TTC549 (cell line): ENCODE results near the gene PTPRM.

Experiments
- FAIRE-seq: peaks from 2 replicates; lab custom pipeline; 2012; peaks lifted over from hg19 to GRCh38; lab: Jason Lieb, UNC

PTPRM gene

DNA sequence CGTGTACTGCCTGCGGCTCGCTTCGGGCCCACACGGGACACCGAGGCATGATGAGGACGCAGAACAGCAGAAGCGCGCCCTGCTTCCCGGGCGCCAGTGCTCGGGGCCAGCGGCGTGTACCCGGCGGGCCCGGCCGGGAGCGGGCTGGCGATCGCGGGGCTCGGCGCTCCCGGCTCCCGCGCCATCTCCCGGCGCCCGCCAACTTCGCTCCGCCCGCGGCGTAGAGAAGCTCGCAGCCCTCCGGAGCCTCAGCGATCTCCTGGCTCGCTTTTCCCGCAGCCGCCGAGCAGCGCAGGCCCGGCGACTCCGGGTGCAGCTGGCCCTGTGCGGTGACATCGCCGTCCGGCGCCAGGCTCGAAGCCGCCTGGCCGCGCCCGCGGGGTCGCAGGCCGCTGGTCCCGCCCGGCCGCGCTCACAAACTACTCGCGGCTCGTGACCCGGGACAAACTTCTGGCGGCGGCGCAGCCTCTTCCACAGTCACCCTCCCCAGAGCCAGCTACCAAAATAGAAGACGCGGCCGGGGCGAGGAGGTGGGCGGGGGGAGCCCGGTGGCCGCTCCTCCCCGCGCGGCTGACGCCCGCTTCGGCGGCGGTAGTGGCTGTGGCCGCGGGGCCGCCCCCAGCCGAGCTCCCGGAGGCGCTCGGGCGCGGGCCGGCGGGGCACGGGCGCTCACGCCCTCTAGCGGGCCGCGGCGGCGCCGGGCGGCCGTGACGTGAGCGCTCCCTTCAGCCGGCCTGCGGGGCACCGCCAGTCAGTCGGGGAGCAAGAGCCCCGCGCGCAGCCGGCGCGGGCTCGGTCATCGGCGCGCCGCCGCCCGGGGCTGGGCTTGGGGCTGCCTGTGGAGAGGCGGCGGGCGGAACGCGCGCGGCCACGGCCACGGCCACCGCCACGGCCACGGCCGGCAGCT, at the start of gene PTPRM:
TSS of gene PTPRM (plus strand) at position 750 of the 907 bp plus-strand sequence. CDS start 503 bp downstream, outside the sequence.
- no peak for FAIRE-seq

GRCh38 chr18:7517852-7518251, 49.3 kb upstream of the PTPRM start:
- FAIRE-seq: no peak

GRCh38 chr18:7520200-7520785, 46.8 kb upstream of the PTPRM start:
- no peak for FAIRE-seq

- FAIRE-seq: no peak
These were observed 45.8 kb upstream of the PTPRM start for GRCh38 chr18:7521226-7521856.

- FAIRE-seq: no peak
These were observed 43.3 kb upstream of the PTPRM start for GRCh38 chr18:7523772-7524171.

DNA sequence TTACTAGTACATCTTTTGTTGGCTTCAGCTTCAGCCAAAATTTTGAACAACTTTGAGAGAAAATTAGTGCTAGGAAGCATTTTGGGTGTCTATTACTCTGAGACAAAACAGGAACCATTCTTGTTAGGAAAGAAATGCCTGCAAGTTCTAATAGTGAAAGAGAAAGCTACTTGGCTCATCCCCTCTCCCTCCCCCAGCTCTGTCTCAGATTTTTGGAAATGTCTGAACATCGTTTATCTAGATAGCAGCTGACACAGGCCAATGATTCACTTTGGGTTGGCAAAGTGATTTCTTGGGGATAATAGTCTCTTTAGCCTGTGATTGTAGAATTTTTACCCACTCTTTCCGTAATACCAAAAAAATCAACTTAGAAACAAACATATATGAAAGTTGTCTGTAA, 42.3 kb upstream of the PTPRM start:
- FAIRE-seq: no peak

DNA sequence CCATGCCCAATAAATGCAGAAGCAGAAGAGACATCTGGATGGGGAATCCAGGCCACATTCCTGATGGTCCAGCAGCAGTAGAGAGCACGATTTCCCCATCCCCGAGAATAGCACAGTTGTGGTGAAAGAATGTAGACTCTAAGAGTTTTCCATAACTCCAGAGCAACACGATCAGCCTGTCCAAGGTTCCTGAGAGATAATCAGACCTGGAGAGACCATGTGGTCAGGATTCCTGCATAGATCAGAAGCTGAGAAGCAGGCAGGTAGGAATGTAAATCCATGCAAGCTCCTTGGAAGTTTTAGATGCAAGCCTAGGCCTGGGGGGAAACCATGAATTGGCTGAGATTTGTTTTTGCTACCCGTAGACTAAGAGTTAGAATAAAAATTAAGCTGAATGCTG, 34.2 kb upstream of the PTPRM start:
- FAIRE-seq: no peak

DNA sequence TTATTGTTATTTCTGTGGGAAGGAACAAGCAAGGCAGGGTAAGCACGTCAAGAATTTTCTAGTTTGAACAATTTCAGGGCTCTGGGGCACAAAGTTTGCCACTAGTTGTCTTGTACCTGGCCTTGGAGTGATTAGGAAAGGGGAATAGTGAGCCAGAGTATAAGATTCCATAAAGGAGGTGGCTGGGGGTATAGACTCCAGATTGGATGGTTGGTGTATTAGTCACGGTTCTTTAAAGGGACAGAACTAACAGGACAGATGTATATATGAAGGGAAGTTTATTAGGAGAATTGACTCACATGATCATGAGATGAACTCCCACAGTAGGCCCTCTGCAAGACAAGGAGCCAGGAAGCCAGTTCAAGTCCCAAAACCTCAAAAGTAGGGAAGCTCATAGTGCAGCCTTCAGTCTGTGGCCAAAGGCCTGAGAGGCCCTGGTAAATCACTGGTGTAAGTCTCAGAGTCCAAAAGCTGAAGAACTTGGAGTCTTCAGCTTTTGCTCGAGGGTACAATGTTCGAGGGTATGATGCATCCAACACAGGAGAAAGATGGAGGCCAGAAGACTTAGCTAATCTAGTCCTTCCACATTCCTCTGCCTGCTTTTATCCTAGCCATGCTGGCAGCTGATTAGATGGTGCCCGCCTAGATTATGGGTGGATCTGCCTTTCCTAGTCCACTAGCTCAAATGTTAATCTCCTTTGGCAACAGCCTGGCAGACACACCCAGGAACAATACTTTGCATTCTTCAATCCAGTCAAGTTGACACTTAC, 31.5 kb upstream of the PTPRM start:
- FAIRE-seq: no peak

- FAIRE-seq: no peak
These were observed 30.0 kb upstream of the PTPRM start for GRCh38 chr18:7537145-7537544.

GRCh38 chr18:7541835-7542234, 25.3 kb upstream of the PTPRM start:
- FAIRE-seq: no peak

GRCh38 chr18:7544686-7545085, 22.4 kb upstream of the PTPRM start:
- FAIRE-seq: no peak

DNA sequence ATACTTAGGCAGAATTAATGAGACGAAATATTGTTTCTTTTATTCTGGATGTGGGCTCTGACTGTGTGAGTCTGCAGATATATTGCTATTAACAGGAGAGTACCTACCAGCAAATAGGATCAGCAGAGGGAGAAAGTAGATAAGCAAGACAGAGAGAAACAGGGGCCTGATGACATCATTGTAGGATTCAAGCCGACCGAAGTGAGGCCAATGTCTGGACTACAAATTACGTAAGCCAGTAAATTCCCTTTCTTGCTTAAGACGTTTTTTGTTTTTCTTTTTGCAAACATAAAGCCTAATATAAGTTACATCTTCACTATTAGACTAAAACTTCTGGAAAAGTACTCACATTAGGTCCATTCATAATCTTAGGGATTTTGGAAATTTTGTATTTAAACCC, 21.4 kb upstream of the PTPRM start:
- FAIRE-seq: no peak

DNA sequence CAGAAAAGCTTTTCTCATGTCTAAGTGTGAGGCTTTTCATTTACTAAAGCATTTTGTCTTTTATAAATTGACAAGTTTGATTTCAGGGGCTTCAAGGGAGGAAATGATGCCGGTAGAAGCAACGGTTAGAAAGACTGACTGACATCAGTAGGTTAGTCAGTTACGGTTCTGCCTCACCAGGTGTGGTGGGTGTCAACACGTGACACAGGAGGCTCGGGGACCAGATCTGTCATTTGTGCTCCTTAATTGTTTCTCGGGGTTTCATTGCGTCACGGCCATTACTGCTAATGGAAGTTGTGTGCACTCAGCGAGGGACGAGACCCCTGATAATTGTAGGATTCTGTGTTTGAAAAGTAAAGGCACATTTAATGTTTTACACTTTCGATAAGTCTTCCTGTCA, 18.9 kb upstream of the PTPRM start:
- no peak for FAIRE-seq

DNA sequence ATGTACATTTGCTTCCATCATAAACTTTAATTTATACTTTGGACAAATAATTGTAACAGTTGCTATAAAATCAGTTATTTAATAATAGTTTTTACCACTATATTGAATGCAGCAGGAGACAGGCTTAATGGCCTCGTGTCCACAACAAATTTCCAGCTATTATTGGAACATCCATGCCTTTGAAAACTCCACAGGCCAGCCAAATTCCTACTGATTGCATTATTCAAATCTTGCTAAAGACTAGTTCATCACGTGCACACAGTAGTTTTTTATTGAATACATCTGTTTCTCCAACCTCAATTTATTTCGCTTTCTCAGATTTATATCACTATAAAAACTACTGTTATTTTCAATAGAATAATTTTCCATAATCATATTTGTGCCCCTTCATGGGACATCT, 18.4 kb upstream of the PTPRM start:
- FAIRE-seq: no peak

DNA sequence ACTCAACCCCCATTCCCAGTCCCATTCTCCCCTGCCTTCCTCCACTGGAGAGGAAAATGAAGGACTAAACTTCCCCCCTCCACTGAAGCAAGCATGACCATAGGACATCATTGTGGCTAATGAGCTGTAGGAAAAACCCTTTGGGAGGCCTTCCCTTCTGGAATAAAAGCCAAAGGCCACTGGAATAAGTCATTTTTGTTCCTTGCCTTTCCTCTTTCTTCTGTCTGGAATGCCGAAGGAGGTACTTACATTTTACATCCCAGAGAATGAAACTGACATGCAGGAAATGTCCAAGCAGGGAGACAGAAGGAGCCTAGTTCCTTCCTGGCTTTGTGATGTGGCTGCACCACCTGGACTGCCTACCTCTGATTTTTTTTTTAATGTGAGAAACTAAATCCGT, 9.1 kb upstream of the PTPRM start:
- no peak for FAIRE-seq

DNA sequence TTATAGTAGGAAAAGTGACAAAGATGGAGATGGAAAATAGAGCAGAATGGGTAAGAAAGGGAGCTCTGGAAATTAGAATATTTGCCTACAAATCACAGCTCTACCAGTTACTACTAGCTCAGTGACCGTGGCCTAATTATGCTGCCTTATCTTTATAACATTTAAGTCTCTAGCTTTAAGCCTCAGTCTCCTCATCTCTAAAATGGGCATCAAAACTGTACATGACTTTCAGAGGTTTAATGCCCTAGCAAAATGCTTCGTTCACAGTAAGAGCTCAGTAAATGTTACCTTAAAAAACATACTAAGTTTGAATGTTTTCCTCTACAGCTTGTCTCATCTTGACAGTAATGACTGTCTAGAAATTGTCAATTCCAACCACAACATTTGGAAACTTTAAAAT, 8.3 kb upstream of the PTPRM start:
- FAIRE-seq: no peak

- no peak for FAIRE-seq
These were observed 7.3 kb upstream of the PTPRM start for GRCh38 chr18:7559709-7560319.

- no peak for FAIRE-seq
These were observed 5.1 kb upstream of the PTPRM start for GRCh38 chr18:7561909-7562460.

DNA sequence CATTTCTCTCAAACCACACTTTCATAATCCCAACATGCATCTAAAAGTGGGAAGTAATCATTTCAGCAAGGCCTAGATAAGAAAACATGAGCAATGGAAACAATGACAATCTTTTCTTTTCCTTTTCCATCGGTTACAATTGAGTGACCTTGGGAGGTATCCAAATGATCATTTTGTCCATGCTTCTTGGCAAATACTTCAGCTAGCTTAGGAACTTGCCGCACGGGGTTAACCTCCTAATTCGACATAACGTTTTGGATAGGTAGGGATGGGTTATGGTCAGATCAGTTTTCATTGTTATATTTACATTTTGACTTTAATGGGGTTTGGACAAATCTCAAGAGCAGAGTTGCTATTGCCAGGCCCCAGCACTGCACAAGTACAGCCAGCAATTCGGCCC, 4.6 kb upstream of the PTPRM start:
- FAIRE-seq: no peak

DNA sequence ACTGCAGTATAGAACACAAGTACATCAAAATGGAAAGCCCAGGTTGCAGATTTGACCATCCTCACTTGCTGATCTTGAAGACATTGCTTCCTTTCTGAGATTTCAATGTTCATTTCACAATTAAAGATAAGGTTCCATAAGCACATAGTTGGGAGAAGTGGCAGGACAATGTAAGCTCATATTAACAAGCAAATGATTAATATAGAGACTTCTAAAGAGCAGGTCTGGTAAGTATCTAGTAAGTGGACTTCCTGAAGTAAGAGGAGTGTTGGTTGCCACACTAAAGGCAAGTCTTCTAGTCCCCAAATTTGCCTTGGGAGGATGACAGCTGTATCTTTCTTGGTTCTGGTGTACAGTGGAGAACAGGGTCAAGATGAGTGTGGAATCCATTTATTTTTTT, 1.4 kb upstream of the PTPRM start:
- no peak for FAIRE-seq

DNA sequence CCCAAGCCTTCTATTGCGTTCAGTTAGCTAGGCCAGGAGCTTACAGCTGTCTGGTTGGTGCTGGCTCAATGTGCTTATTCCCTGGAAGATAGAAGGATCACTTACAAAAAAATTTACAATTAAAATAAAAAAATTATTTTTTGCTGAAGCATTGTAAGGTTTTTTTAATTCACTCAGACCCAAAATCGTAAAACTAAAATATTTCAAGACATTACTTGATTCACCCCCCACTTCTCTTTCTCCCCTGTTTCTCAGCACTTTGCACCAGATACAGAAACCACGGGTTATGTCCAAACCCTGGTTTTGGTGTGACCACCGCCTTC, 911 bp upstream of the PTPRM start:
- FAIRE-seq: no peak
